ENCODE measurements around the gene NRG3.

DNA sequence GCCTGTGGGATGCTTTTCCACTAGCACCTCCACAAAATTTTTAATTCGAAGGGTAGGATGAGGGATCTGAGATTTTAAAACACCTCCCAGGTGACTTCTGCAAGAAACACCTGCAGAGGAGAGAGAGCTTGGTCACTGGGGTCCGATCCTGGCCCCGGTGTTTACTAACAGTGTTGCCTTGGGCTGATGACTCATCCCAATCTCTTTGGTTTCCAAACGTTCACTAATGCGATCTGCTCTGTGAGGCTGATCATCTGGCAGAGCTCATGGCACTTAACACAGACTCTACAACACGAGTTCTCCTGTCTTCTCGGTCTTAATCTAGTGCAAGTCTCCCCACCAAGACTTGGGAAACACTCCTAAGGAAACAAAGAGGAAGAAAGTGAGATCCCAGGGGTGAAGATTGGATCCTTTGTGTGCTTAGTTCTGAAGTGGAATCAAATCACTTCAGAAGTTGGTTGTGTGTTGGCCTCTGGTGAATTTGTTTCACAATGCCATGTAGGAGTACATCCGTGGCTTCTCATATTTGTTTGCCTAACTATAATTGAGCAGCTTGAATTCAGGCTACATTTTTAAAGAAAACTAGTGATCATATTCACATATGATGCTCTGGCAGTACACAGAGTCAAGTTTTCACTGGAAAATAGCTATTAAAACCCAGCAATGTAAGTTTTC lies 407.9 kb downstream of the NRG3 start:
- TF ChIP-seq POLR2AphosphoS5 (IDR thresholded peaks at IDR 0.05; ENCODE audit: low read depth, low read length) (no peak), POLR2A (IDR thresholded peaks at IDR 0.05; ENCODE audit: low read depth, low read length) (no peak)

All from GM12891 (cell line).